Measurements from ENCODE around the gene DHX35. TPM values are rescaled to one million over a fixed set of nuclear protein-coding genes. Genes with fewer than 3 reads are reported as not detected.

Gene DHX35
- total and polyA plus RNA-seq, 2 of the 8 experiments (the other 6 are each of a cell fraction or from before 2014, with no cell fraction given): 21.9 to 27.7 TPM

DNA sequence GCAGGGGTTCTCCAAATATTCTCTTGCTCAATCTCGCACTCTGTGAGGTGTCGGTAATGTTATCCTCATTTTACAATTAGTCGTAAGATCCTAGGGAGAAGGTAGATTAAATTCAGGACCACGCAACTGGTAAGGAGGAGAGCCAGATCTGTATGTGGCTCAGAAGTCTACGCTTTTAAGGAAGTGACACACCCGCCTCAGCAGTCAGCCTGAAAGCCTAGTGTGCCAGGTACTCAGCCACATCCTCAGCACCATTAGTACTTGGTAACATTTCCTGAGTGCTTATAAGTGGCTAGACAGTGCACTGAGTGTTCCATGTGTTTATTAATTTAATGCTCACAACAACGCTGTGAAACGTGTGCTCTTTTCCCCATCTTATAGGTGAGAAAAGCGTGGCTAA is 63.7 kb downstream of the DHX35 start:
- Histone ChIP-seq H3K27ac (ENCODE audit: low read depth, low read length) (no peak overlapping the region), H4K5ac (ENCODE audit: insufficient read length, low read depth, low read length) (no peak overlapping the region), H3K9ac (replicated peaks in 1 of 4; ENCODE audit: extremely low read depth in 1 of 4, low read depth in 3 of 4, low read length in 3 of 4) (no peak overlapping the region), H3K23me2 (ENCODE audit: low read depth, low read length) (no peaks in the 10 kb centered on the region), H3K4me2 (ENCODE audit: insufficient read depth in 1 of 2, low read depth in 2 of 2, low read length in 2 of 2) (no peak overlapping the region), H3K56ac (replicated peaks; ENCODE audit: insufficient read length, low read depth, low read length) (no peak overlapping the region), H2AFZ (ENCODE audit: low read length) (no peak overlapping the region), H3K4ac (replicated peaks; ENCODE audit: insufficient read length, low read depth, low read length) (no peak overlapping the region), H3K23ac (ENCODE audit: insufficient read length) (no peak overlapping the region), H2AK5ac (ENCODE audit: low read depth, low read length) (no peak overlapping the region), H3K9me3 (ENCODE audit: insufficient read depth in 2 of 2, low read depth in 1 of 2, low read length in 1 of 2) (no peaks in the 10 kb centered on the region), H3K79me2 (ENCODE audit: control insufficient read depth in 1 of 2, insufficient read depth in 2 of 2, low read length in 2 of 2) (no peaks in the 10 kb centered on the region), H2BK15ac (ENCODE audit: low read length) (no peak overlapping the region), H3K79me1 (ENCODE audit: low read depth, low read length) (no peaks in the 10 kb centered on the region), H4K91ac (replicated peaks; ENCODE audit: insufficient read length, low read length) (no peak overlapping the region), H4K8ac (ENCODE audit: extremely low read depth, insufficient read depth, low read length) (no peak overlapping the region), H3K36me3 (ENCODE audit: control insufficient read depth in 2 of 4, insufficient read depth in 4 of 4, low read length in 3 of 4) (peaks cover 18 to 51% (median 34%) of the 10 kb centered on the region in 4 experiments), H4K20me1 (replicated peaks in 1 of 2; ENCODE audit: control insufficient read depth in 1 of 2, insufficient read depth in 2 of 2, low read length in 2 of 2) (peaks cover 0 to 3% of the 10 kb centered on the region in 2 experiments), H3K4me1 (replicated peaks in 1 of 4; ENCODE audit: control insufficient read depth in 3 of 4, insufficient read depth in 4 of 4, low read length in 3 of 4) (no peaks in the 10 kb centered on the region), H2BK5ac (ENCODE audit: low read depth, low read length) (no peak overlapping the region), H2BK20ac (ENCODE audit: low read length) (no peak overlapping the region), H2BK120ac (replicated peaks; ENCODE audit: low read depth, low read length) (no peak overlapping the region), H3K4me3 (ENCODE audit: extremely low read depth in 1 of 4, insufficient read depth in 2 of 4, low read depth in 3 of 4, low read length in 4 of 4) (no peak overlapping the region), H3K27me3 (replicated peaks in 1 of 4; ENCODE audit: control insufficient read depth in 3 of 4, extremely low read depth in 1 of 4, insufficient read depth in 3 of 4, low read length in 3 of 4) (no peaks in the 10 kb centered on the region), H2BK12ac (ENCODE audit: low read depth, low read length) (no peak overlapping the region), H3K14ac (ENCODE audit: insufficient read length) (no peak overlapping the region), H3K18ac (ENCODE audit: extremely low read depth, low read length) (no peak overlapping the region)
- 92% methylated on average over 9 of the region's 9 CpGs; no CpG with 5 or more reads in 1 of the 2 experiments for WGBS, 2 experiments (ENCODE audit: extremely low coverage in 1 of 2, insufficient coverage in 1 of 2, insufficient read length in 1 of 2, insufficient replicate concordance in 2 of 2, low coverage in 1 of 2, low lambda C conversion rate in 2 of 2, missing lambda C conversion rate in 1 of 2)
- ChIA-PET CTCF (ENCODE audit: partially characterized antibody) (no interaction called here), POLR2A (ENCODE audit: partially characterized antibody) (interaction anchor here (1.1 kb wide), 1 partner anchor 10 kb away, joined by 3 read pairs; no protein-coding TSS in a partner anchor)
- TF ChIP-seq KDM4A (IDR thresholded peaks at IDR 0.05; ENCODE audit: low read depth, low read length, severe bottlenecking) (no peak), BRCA1 (IDR thresholded peaks at IDR 0.05; ENCODE audit: low read depth, low read length) (no peak), SIX5 (IDR thresholded peaks at IDR 0.05; ENCODE audit: low read depth, low read length) (no peak), SAP30 (IDR thresholded peaks at IDR 0.05; ENCODE audit: insufficient read depth, insufficient replicate concordance, low read length) (no peak), TBP (IDR thresholded peaks at IDR 0.05; ENCODE audit: low read depth, low read length) (no peak), JUND (IDR thresholded peaks at IDR 0.05; ENCODE audit: low read length) (no peak), CBX5 (IDR thresholded peaks at IDR 0.05; ENCODE audit: low read depth, low read length) (no peak), SRF (IDR thresholded peaks at IDR 0.05; ENCODE audit: low read depth, low read length) (no peak), EP300 (IDR thresholded peaks at IDR 0.05; ENCODE audit: borderline replicate concordance in 1 of 2, low read depth in 2 of 2, low read length in 2 of 2) (no peak), KDM1A (IDR thresholded peaks at IDR 0.05; ENCODE audit: borderline replicate concordance, low read length) (no peak), MAFK (IDR thresholded peaks at IDR 0.05; ENCODE audit: low read depth, low read length) (no peak), YY1 (IDR thresholded peaks at IDR 0.05; ENCODE audit: low read depth, low read length) (no peak), RXRA (IDR thresholded peaks at IDR 0.05; ENCODE audit: insufficient read depth, low read depth, low read length) (no peak), ASH2L (IDR thresholded peaks at IDR 0.05; ENCODE audit: low read length) (no peak), SIRT6 (IDR thresholded peaks at IDR 0.05; ENCODE audit: low read length) (no peak)
- DNase-seq (ENCODE audit: low read depth in 1 of 2, low spot score in 2 of 2) (no peak), FAIRE-seq (no peak)
